NCI-H1105 treated with DMSO at 0.1 percent for 48 hours (cell line): ENCODE measurements around the gene LHFPL2.

Source experiments
- DNase-seq: peaks from one replicate; lab custom pipeline; 2025; lab: John Stamatoyannopoulos, UW

LHFPL2 gene

GRCh38 chr5:78519198-78519941, 129.2 kb downstream of the LHFPL2 start:
- no peak for DNase-seq

- no peak for DNase-seq
Measured at GRCh38 chr5:78518365-78519197, 130.0 kb downstream of the LHFPL2 start.

- no peak for DNase-seq
Measured at GRCh38 chr5:78515670-78516069, 132.9 kb downstream of the LHFPL2 start.

GRCh38 chr5:78514427-78515330, 133.9 kb downstream of the LHFPL2 start:
- no peak for DNase-seq

- no peak for DNase-seq
Measured at GRCh38 chr5:78513441-78513840, 135.1 kb downstream of the LHFPL2 start.

GRCh38 chr5:78512435-78512834, 136.1 kb downstream of the LHFPL2 start:
- DNase-seq, result no peak

- no peak for DNase-seq
Measured at GRCh38 chr5:78511121-78511906, 137.3 kb downstream of the LHFPL2 start.

GRCh38 chr5:78509884-78510769, 138.4 kb downstream of the LHFPL2 start:
- DNase-seq, result peak; percentile 29

GRCh38 chr5:78509145-78509865, 139.3 kb downstream of the LHFPL2 start:
- DNase-seq, result peak; percentile 29

GRCh38 chr5:78508186-78508765, 140.3 kb downstream of the LHFPL2 start:
- DNase-seq, result no peak

GRCh38 chr5:78507531-78507930, 141.0 kb downstream of the LHFPL2 start:
- no peak for DNase-seq

GRCh38 chr5:78506261-78507024, 142.1 kb downstream of the LHFPL2 start:
- no peak for DNase-seq

- no peak for DNase-seq
Measured at GRCh38 chr5:78505860-78506259, 142.7 kb downstream of the LHFPL2 start.

GRCh38 chr5:78504704-78505677, 143.6 kb downstream of the LHFPL2 start:
- DNase-seq, result peak; percentile 61

GRCh38 chr5:78503958-78504653, 144.5 kb downstream of the LHFPL2 start:
- no peak for DNase-seq
